Measurements from ENCODE around the gene GRIN2A.

GRIN2A gene

GRCh38 chr16:10181196-10182162 lies 749 bp downstream of the GRIN2A start:
- DNase-seq, result peak; percentile 54

GRCh38 chr16:10180771-10181163 lies 1.5 kb downstream of the GRIN2A start:
- peak; percentile 33 for DNase-seq

- no peak for DNase-seq
These were observed 2.0 kb downstream of the GRIN2A start for GRCh38 chr16:10180042-10180770.

- DNase-seq, result no peak
These were observed 3.7 kb downstream of the GRIN2A start for GRCh38 chr16:10178526-10178925.

- no peak for DNase-seq
These were observed 4.1 kb downstream of the GRIN2A start for GRCh38 chr16:10178080-10178479.

- DNase-seq, result no peak
These were observed 9.2 kb downstream of the GRIN2A start for GRCh38 chr16:10172848-10173655.

GRCh38 chr16:10171221-10171620 lies 11.0 kb downstream of the GRIN2A start:
- no peak for DNase-seq

- no peak for DNase-seq
These were observed 12.3 kb downstream of the GRIN2A start for GRCh38 chr16:10169904-10170410.

GRCh38 chr16:10169031-10169430 lies 13.2 kb downstream of the GRIN2A start:
- no peak for DNase-seq

- DNase-seq, result no peak
These were observed 14.0 kb downstream of the GRIN2A start for GRCh38 chr16:10168258-10168657.

GRCh38 chr16:10165643-10166042 lies 16.6 kb downstream of the GRIN2A start:
- no peak for DNase-seq

GRCh38 chr16:10162981-10163380 lies 19.2 kb downstream of the GRIN2A start:
- DNase-seq, result no peak

GRCh38 chr16:10156099-10156498 lies 26.1 kb downstream of the GRIN2A start:
- no peak for DNase-seq

- DNase-seq, result no peak
These were observed 27.8 kb downstream of the GRIN2A start for GRCh38 chr16:10154389-10154788.

GRCh38 chr16:10153985-10154384 lies 28.2 kb downstream of the GRIN2A start:
- no peak for DNase-seq

- DNase-seq, result no peak
These were observed 30.5 kb downstream of the GRIN2A start for GRCh38 chr16:10151718-10152117.

- DNase-seq, result no peak
These were observed 31.3 kb downstream of the GRIN2A start for GRCh38 chr16:10150906-10151305.

- DNase-seq, result no peak
These were observed 36.6 kb downstream of the GRIN2A start for GRCh38 chr16:10145542-10146035.

- DNase-seq, result no peak
These were observed 40.6 kb downstream of the GRIN2A start for GRCh38 chr16:10141671-10142070.

- no peak for DNase-seq
These were observed 43.3 kb downstream of the GRIN2A start for GRCh38 chr16:10138881-10139280.

GRCh38 chr16:10137341-10137740 lies 44.9 kb downstream of the GRIN2A start:
- no peak for DNase-seq

- no peak for DNase-seq
These were observed 45.3 kb downstream of the GRIN2A start for GRCh38 chr16:10136916-10137315.

- DNase-seq, result no peak
These were observed 51.7 kb downstream of the GRIN2A start for GRCh38 chr16:10130538-10130937.
